Esophagus muscularis mucosa (tissue), 4 donors: ENCODE data around the gene OGFOD3.

Source experiments
- CTCF ChIP-seq, 3 experiments: fragments of 200-600 bp in 2 of 3; fragments of 450-650 bp in 1 of 3; sonication (generic) in 2 of 3; IDR thresholded peaks; one replicate each; pipeline ENCODE4 v1.5.1; 2017 to 2019; ENCODE audit warnings: antibody characterized with exemption in 3 of 3, mild to moderate bottlenecking in 2 of 3, moderate library complexity in 1 of 3
- EP300 ChIP-seq: sonication (generic); formaldehyde crosslinking; IDR thresholded peaks from one replicate; pipeline ENCODE4 v1.6.1; 2017; ENCODE audit warnings: antibody characterized with exemption
- POLR2A ChIP-seq: fragments of 450-650 bp; IDR thresholded peaks from one replicate; pipeline ENCODE4 v1.6.1; 2017; ENCODE audit warnings: antibody characterized with exemption, moderate library complexity, mild to moderate bottlenecking, low read depth
- POLR2AphosphoS5 ChIP-seq, 2 donors: sonication (generic); formaldehyde crosslinking; IDR thresholded peaks; one replicate each; pipeline ENCODE4 v1.6.1; 2017; ENCODE audit warnings: antibody characterized with exemption in 2 of 2

- TF ChIP-seq CTCF (IDR thresholded peaks at IDR 0.05) = no peak
- TF ChIP-seq POLR2A = no peak
- TF ChIP-seq EP300 = no peak
- TF ChIP-seq POLR2AphosphoS5 (IDR thresholded peaks at IDR 0.05) = no peak
These were observed 37.3 kb downstream of the OGFOD3 start for GRCh38 chr17:82380860-82381702.
